ENCODE measurements around the gene OLFML1.

DNA sequence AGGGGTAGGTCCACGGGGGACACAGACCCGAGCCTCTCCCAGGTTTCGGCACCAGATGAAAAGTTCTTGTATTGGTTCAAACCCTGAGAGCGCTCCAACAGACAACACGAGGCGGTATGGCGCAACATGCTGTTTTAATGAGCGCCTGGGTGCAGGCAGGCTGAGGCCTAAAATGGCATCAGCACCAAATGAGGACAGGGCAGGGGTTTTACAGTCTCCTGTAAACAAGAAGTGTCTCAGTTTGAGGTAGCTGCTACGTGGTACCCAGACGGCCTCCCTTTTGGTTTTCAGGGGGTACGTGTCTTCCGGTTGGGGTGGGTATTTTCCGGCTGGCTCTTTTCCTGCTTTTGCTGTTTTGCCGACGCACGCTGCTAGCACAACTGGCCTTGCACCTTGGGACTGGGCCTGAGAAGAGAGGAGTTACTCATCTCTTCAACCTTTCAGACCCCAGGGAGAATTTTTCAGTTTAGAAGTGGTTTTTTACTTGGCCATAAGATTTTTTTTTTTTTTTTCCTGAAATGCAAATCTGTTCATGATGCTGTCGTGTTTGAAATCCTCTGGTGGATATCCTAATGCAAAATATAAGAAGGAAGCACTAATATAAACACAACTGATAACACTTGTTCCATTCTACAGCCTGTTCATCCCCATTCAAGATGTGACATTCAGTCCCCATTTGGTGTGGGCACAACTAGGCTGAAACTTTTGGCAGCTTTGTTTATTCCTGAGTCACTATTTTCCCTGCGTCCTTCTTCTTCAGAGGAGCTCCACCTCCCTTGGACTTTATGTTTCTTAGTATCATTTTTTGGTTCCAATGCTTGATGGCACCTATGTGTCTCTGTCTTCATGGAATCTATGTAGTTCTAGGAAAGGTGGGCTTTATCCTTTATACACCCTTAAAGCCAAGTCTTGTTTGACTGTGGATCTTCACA is 35.0 kb downstream of the OLFML1 start:
- TF ChIP-seq CTCF (IDR thresholded peaks at IDR 0.05; ENCODE audit: insufficient read depth, low read depth, low read length) (no peak), EZH2 (IDR thresholded peaks at IDR 0.05; ENCODE audit: insufficient read depth, low read length) (no peak)
